ENCODE data around the gene NEIL1.

Gene NEIL1

DNA sequence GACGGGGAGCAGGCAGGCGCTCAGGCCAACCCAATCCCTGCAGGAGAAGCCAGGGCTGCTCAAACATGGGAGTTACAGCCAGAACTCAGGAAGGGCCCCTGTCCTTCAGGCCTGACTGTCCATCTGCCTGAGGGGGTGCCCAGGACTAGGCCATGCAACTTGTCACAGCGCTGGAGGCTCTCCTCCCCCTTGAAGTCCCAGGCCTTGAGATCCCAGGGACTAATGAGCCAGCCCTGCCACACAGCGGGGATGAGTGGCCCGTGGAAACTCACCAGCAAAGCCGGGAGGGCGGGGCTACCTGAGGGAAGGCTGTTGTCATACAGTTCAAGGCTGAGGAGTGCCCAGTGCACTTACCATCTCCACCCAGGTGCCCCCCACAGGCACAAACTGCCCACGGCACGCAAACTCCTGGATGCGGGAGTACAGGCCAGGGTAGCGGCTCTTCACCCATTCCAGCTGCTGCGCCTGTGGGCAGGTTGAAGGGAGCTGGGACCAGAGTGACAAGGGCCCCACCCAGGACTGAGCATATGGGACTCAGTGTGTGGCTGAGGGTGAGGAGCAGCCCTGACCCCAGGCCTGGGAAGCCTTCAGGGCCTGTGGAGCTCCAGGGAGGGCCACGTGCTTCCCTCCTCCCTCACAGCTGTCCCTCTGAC, 15.3 kb downstream of the NEIL1 start:
- DNase-seq (ENCODE audit: low spot score), result no peak
- TF ChIP-seq, protein P1, sequence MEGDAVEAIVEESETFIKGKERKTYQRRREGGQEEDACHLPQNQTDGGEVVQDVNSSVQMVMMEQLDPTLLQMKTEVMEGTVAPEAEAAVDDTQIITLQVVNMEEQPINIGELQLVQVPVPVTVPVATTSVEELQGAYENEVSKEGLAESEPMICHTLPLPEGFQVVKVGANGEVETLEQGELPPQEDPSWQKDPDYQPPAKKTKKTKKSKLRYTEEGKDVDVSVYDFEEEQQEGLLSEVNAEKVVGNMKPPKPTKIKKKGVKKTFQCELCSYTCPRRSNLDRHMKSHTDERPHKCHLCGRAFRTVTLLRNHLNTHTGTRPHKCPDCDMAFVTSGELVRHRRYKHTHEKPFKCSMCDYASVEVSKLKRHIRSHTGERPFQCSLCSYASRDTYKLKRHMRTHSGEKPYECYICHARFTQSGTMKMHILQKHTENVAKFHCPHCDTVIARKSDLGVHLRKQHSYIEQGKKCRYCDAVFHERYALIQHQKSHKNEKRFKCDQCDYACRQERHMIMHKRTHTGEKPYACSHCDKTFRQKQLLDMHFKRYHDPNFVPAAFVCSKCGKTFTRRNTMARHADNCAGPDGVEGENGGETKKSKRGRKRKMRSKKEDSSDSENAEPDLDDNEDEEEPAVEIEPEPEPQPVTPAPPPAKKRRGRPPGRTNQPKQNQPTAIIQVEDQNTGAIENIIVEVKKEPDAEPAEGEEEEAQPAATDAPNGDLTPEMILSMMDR (conservative IDR thresholded peaks at IDR 0.05; ENCODE audit: low read depth), result no peak
- ChIA-PET POLR2A (ENCODE audit: low non-redundant PET) (no interaction called here), CTCF (no interaction called here)
- H3K27ac ChIP-seq, result peak overlapping the region; percentile 11

DNA sequence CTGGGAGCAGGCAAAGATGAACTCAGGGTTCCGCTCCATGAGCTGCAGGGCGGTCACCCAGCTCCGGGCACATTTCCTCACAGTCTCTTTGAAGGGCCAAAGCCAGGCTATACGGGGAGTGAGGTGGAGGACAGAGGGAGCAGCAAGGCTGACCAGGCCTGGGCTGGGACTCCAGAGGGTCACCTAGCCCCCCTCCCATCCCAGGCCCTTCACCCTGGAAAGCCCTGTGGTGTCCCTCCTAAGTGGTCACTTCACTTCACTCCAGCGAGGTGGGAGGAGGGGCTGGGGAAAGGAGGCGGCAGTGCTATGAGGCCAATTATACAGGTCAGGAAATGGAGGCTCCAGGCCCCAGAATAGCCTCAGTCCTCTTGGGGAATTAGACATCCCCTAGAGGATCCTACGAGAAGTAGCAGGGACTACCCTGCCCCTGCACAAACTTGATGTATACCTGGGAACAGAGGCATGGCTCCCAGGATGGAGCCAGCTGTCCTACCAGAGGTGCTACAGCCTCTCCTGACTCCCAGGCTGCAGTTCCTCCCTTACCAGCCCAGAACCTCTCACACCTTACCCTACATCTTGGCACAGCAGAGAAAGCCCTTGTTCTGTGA, 15.9 kb downstream of the NEIL1 start:
- no peak for DNase-seq (ENCODE audit: low spot score)
- ChIA-PET POLR2A (ENCODE audit: low non-redundant PET) (no interaction called here), CTCF (no interaction called here)
- H3K27ac ChIP-seq, result peak overlapping the region; percentile 11
- TF ChIP-seq, protein P1 (conservative IDR thresholded peaks at IDR 0.05; ENCODE audit: low read depth), result no peak

DNA sequence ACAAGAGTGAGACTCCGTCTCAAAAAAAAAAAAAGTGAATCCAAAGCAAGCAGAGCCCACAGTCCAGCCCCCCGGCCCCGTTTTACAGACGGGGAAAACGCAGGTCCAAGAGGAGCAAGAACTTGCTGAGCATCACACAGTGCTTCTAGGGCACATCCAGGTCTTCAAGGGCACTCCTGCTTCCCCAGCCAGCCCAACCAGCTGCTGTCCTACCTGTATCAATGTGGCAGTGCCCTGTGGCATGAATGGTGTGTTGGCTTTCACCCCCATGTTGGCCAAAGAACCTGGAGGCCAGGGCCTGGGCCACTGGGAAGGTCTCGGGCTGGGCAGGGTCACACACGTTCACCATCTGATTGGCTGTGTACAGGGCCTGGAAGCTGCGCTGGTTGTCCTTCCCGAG, 16.9 kb downstream of the NEIL1 start:
- no peak for DNase-seq (ENCODE audit: low spot score)
- no peak overlapping the region for H3K27ac ChIP-seq
- CTCF ChIA-PET, result no interaction called here
- POLR2A ChIA-PET (ENCODE audit: low non-redundant PET), result no interaction called here
- TF ChIP-seq, protein P1 (conservative IDR thresholded peaks at IDR 0.05; ENCODE audit: low read depth), result no peak

DNA sequence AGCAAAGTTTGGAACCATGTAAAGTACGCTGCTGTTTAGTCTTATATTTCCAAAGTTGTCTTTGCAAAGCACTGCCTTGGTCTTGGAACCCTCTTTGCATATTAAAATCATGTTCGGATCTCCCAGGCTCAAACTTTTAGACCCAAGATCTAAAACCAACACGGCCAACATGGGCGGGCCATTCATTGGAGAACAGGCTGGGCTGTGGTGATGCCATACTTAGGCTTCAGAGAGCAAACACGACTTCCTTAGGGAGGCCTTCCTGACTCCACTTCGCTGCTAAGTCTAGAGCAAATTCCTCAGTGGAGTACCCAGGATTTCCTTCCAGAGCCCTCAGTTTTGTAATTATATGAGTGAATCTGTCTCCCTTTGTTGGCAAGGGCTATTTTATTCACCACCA, 18.0 kb downstream of the NEIL1 start:
- ChIA-PET CTCF (no interaction called here), POLR2A (ENCODE audit: low non-redundant PET) (no interaction called here)
- TF ChIP-seq, protein P1 (conservative IDR thresholded peaks at IDR 0.05; ENCODE audit: low read depth), result no peak
- no peak overlapping the region for H3K27ac ChIP-seq
- no peak for DNase-seq (ENCODE audit: low spot score)

DNA sequence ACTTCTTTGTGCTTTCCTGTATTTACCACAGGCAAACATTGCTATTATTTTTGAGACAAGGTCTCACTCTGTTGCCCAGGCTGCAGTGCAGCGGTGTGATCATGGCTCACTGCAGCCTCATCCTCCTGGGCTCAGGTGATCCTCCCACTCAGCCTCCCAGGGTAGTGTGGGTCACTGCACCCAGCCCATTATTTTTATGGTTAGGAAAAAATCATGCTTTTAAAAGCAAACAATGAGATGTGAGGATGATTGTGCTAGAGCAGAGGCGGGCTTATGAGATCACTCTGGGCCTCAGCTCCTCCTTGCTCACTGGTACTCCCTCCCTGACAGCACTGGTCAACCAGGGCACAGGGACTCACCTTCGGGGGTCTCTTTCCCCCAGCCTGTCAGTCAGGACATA, 19.3 kb downstream of the NEIL1 start:
- TF ChIP-seq, protein P1 (conservative IDR thresholded peaks at IDR 0.05; ENCODE audit: low read depth), result no peak
- 0 out of 2 replicates have a peak overlapping the region, but pooled peaks have one; percentile 1 for H3K27ac ChIP-seq
- ChIA-PET POLR2A (ENCODE audit: low non-redundant PET) (no interaction called here), CTCF (no interaction called here)
- no peak for DNase-seq (ENCODE audit: low spot score)

DNA sequence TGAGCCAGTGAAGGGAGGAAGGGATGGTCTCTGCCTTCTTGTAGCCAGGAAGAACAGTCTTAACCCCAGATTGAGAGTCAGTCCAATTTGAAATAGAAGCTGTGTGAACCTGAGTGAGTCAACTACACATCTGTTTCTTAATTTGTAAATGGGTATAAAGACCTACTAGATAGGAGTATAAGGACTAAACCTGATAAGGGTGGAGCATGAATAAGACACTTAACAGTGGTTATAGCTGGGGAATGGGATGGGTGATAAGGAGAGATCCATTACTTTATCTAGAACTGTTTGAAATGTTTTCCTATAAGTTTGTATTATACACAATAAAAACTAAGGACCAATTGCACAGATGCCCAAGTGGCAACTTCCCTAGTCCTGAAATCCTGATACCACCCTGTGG, 20.2 kb downstream of the NEIL1 start:
- DNase-seq (ENCODE audit: low spot score), result no peak
- H3K27ac ChIP-seq, result peak overlapping the region; percentile 98
- TF ChIP-seq, protein P1 (conservative IDR thresholded peaks at IDR 0.05; ENCODE audit: low read depth), result no peak
- POLR2A ChIA-PET (ENCODE audit: low non-redundant PET), result interaction anchor here (1.4 to 2.4 kb wide), 3 partner anchors 30 to 273 kb away, joined by 3 to 13 read pairs (median 7); partner anchors contain the start of gene IMP3
- CTCF ChIA-PET, result interaction anchor here (0.5 to 1.4 kb wide), 6 partner anchors 11 to 274 kb away, joined by 3 to 12 read pairs (median 4); partner anchors contain the start of gene COMMD4
